Epithelial cell of esophagus (primary cell): ENCODE measurements around the gene RAB8A.

Source experiments
- DNase-seq: peaks from one replicate; pipeline ENCODE4 v3.0.0; 2010; ENCODE audit warnings: low read depth
- H3K4me3 ChIP-seq: 2 replicates; pipeline ENCODE4 v1.5.1; 2011; ENCODE audit warnings: mild to moderate bottlenecking, low read length, control low read depth
- CTCF ChIP-seq: IDR thresholded peaks from 2 replicates; pipeline ENCODE4 v1.5.1; 2011; ENCODE audit warnings: low read depth, mild to moderate bottlenecking, low read length, control low read depth, inconsistent platforms; ENCODE audit not compliant: insufficient read depth; ENCODE audit errors: missing control alignments

The RAB8A gene

DNA sequence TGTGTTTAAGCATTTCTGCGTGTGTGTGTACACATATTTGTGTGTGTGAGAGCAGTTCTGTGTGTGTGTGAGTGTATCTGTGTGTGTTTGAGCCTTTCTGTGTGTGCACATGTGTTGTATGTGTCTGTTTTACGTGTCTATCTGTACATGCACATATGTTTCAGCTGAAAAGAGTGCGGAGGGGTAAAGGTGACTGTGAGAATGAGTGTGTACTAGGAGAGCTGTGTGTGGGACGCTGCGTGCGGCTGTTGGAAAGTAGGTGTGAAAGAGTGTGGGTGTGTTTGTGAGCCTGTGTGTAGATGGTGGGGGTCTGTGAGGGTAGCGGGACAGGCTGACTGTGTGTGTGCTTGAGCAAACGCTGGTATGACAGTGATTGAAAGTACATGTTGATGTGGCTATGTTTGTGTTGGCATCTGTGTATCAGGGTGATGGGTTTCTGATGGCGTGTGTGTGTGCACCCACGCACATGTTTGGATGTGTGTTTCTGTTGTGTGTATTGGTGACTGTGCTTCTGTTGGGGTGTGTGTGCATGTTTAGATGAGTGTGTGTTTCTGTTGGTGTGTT is 42.9 kb upstream of the RAB8A start:
- H3K4me3 ChIP-seq = peak overlapping the region; percentile 86
- TF ChIP-seq CTCF = no peak
- no peak for DNase-seq

DNA sequence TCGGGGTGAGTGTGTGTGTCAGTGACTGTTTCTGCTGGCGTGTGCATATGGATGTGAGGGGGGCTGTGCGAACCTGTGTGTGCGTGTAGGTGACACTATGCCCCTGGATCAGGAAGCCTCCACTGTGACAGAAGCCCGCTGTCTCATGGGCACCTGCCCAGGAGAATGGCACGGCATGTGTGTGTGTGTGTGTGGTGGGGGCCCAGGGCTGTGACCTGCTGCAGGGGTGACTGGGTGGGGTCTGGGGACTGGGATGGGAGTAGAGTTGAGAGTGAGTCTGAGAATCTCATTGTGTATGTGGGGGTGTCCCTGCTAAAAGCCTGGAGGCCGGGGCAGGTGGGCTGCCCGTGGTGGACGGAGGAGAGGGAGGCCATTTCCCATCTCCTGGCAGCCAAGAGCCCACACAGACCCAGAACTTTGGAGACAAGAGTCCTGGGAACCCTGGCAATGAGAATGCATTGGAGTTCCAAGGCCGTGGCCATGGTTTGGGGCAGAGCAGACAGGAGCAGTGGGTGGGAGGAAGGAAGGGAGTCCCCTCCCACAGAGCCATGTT is 41.8 kb upstream of the RAB8A start:
- peak overlapping the region; percentile 86 for H3K4me3 ChIP-seq
- no peak for TF ChIP-seq CTCF
- DNase-seq = peak; percentile 32

- H3K4me3 ChIP-seq = peak overlapping the region; percentile 86
- DNase-seq = peak; percentile 85
- TF ChIP-seq CTCF = no peak
These were observed 41.2 kb upstream of the RAB8A start for GRCh38 chr19:16070366-16070990.

- H3K4me3 ChIP-seq = no peak overlapping the region
- no peak for DNase-seq
- no peak for TF ChIP-seq CTCF
These were observed 40.5 kb upstream of the RAB8A start for GRCh38 chr19:16071072-16071691.

- H3K4me3 ChIP-seq = no peak overlapping the region
- no peak for TF ChIP-seq CTCF
- DNase-seq = no peak
These were observed 38.2 kb upstream of the RAB8A start for GRCh38 chr19:16073481-16073880.

- no peak for DNase-seq
These were observed 37.7 kb upstream of the RAB8A start for GRCh38 chr19:16073988-16074387.

More at GRCh38 chr19:16073988-16074387, 37.7 kb upstream of the RAB8A start:
- H3K4me3 ChIP-seq = no peak overlapping the region
- no peak for TF ChIP-seq CTCF
